Epithelial cell of prostate (primary cell): ENCODE data around the gene PTX4.

ENCODE experiments used
- DNase-seq: peaks from one replicate; pipeline ENCODE4 v3.0.0-alpha.2; 2011; ENCODE audit warnings: low read depth, low spot score
- H3K27ac ChIP-seq: fragments of 450-650 bp; 2 replicates; pipeline ENCODE4 v1.5.1; 2017; ENCODE audit warnings: mild to moderate bottlenecking

Gene PTX4

DNA sequence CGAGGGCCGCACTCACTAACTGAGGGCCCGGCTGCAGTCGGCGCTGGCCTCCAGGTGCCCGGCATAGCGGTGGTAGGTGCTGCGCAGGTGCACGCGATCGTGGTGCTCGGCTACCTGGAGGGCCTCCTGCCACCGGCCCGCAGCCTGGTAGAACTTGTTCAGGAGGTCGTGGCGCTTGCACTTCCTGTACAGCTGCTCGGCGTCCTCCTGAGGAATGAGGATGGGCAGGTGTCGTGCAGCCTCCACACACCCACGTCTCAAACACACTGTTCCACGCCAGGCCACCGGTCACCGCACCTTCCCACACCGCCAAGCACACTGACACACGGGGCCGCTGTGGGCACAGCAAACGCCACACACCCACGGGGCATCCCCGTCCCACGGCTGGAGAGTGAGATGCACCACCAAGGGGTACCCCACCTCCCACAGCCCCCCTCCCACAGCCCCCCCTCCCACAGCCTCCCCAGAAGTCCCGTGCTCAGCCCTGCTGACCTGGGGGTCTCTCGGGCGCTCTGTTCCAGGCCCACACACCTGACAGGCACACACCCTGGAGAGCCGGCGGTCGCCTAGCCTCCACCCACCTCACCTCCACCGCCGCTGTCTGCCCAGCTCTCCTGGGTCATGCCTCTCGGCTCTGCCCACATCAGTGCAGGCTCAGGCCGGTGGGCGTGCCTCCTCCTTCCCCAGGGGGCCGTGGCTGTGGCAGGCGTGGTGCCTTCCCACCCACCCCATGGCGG, 37.3 kb upstream of the PTX4 start:
- no peak for DNase-seq
- H3K27ac ChIP-seq, result no peak overlapping the region

DNA sequence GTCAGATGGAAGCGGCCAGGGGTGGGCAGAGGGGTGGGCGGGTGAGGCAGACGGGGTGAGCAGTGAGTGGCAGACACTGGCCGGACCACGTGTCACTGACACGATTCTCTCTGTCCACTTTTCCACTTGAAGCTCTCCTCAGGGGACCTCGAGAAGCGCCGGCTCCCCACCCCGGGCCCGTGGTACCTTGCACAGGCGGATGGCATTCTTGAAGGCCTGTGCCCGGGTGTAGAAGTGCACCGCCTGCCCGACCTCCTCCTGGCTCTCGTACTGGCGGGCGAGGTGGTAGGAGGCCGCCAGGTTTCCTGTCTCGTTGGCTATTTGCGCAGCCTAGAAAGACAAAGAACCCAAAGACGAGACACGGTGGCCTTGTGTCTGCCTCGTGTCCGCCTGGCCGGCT, 35.6 kb upstream of the PTX4 start:
- no peak for DNase-seq
- no peak overlapping the region for H3K27ac ChIP-seq

DNA sequence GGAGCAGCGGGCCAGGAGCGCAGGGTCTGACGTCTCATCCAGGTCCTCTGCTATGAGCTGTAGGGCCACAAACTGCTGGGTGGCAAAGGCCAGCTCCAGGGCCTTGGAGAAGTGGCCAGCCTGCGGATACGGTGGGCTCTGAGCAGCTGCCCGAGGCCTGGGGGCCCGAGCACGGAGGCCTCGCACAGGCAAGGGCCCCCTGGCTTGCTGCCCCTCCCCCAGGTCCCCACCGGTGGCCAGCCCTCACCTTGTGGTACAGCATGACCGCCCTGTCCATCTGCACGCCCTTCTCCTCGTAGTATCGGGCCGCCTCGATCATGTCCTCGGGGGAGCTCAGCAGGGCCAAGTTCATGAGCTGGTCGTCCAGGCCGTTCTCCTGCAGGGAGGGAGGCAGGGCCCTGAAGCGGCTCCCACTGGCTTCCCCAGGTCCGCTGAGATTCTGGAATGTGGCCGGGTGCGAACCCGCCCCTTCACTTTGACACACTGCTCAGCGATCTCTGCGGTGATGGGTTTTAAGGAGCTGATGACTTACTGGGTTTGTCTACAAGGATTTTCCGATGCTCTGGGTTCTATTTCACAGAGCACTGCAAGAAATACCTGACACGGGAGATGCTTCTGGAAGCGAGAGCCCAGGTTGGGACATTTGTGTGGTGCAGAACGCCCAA, 35.0 kb upstream of the PTX4 start:
- DNase-seq, result no peak
- H3K27ac ChIP-seq, result no peak overlapping the region

DNA sequence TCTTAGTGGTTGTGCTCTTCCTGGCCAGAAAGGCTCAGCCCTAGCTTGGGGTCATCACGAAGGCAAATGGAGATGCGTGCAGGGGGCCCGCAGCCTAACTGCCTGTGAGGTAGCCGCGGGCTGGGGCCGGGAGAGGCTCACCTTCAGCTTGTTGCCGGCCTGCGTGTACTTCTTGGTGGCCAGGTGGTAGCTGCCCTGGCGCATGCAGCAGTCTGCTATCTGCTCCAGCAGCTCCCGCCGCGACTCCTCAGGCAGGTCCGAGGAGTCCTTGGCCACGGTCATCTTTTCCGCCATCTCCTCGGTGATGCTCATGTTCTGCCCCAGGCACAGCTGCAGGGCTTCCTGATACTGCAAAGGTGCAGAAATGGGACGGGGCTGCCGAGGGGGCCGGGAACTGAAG, 31.7 kb upstream of the PTX4 start:
- DNase-seq, result no peak
- no peak overlapping the region for H3K27ac ChIP-seq

DNA sequence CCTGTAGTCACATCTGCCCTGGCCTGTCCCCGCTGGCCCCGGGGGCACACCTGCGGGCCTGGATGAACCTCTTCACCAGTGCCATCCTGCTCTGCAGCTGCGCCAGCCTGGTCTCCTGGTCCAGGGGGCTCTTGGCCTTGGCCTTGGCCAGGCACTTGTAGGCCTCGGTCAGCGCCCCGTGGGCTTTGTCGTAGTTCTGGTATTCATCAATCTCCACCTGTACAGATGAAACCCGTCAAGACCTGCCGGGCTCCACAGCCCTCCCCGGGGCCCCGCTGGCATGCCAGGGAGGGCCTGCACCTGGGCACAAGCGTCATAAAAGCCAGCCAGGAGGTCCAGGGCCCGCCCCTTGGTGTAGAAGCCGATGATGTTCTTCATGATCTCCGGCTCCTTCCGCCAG, 31.1 kb upstream of the PTX4 start:
- DNase-seq, result no peak
- no peak overlapping the region for H3K27ac ChIP-seq

DNA sequence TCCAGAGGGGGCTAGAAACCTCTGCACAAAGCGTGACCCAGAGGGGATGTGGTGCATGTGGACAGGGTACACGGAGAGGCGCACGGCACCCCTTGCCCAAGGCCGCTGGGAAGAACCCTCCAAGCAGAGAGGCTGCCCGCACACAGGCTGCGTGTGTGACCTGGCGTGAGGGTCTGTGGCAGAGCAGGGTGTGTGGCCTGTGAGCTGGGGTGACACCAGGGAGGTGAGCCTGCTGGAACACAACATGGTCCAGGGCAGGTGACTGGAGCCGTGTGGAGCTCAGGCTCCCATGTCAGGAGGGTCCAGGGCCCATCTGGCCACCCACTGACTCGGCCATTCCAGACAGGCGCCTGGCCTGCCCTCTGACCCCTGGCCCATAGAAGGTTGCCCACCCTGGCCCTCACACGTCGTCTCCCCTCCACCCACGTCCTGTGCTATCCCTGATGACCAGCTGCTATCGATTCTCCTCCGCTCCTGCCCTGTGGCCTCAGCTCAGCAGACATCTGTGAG, 29.9 kb upstream of the PTX4 start:
- no peak overlapping the region for H3K27ac ChIP-seq
- no peak for DNase-seq

DNA sequence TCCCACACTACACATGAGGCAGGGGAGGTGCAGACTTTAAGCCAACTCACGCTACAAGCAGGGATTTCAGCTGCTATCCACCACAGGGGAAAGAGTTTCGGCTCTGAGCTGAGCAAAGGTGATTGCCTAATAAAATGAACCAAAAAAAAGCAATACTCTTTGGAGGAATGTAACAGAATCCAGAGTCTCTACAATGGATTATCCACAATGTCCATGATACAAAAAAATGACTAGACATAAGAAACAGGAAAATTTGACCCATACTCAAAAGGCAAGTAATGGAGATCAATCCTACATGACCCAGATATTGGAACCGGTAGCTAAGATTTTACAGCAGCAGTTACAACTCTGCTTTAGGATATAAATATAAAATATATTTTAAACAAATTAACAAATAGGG, 25.8 kb upstream of the PTX4 start:
- no peak for DNase-seq
- no peak overlapping the region for H3K27ac ChIP-seq

DNA sequence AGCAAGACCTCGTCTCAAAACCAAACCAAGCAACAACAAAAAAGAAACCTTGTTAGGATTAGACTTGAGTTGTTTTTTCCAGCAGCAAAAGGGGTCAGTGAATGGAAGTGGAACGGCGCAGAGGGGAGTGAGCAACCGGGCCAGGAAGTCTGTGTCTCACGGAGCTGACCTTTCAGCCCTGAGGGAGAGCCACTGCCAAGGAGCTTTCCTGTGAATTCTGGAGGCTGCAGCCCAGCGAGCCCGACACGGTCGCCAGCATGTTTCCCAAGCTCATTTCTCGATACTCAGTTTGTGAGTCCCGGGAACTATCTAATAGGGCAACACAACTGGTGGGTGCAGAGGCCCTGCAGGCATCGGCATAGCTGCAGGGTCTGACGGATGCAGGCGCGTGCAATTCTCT, 24.0 kb upstream of the PTX4 start:
- DNase-seq, result no peak
- no peak overlapping the region for H3K27ac ChIP-seq

DNA sequence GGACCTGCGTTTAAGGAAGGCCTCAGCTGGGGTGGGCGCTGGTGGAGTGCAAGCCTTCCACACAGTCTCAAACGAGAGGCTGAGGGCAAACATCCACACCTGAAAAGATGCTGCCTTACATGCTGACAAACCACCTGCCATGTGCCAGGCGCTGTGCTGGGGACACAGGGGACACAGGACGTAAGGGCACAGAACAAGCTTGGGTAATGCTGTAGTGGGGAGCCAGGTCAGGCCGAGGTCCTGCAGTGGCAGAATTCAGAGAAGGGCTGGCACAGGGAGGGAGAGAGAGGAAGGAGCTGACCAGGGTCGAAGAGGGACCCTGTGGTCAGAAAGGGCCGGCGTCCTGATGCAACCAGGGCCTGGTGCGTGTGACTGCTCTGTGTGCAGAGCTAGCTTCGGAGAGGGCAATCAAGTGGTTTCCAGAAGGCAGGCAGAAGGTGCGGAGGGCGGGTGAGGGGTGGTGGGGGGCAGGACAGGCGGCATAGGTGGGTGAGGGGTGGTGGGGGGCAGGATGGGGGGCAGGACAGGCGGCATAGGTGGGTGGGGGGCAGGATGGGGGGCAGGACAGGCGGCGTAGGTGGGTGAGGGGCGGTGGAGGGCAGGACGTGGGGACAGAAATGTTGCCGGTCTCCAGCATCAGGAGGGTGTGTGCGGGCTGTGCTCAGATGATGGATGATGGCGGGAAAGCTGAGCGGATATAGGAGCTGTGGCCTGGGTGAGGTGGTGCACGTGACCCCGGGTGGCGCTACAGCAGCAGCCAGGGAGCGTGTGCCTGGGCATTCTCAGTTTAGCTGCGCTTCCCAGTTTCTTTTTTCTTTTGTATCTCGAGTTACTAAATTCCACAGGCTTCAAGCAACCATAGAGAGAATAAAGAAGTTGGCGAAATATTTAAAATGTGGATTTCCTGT, 23.2 kb upstream of the PTX4 start:
- no peak for DNase-seq
- H3K27ac ChIP-seq, result no peak overlapping the region

DNA sequence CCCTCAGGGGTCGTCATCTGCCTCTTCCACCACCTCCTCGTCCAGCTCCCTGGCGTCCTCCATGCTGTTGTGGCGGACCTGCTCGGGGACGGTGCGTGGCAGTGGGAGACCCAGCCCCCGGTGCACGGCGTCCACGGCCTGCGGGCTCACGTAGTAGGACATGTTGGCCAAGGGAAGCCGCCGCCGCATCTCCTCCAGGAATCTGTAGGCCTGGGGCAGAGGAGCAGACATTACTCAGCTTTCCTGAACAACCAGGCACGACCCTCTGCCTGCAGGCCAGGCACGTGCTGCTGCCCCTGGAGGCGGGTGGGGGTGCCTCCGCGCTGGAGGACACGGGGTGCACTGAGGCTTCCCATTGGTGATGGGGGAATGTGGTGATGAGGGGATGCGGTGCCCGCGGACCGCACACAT, 22.2 kb upstream of the PTX4 start:
- no peak for DNase-seq
- no peak overlapping the region for H3K27ac ChIP-seq

DNA sequence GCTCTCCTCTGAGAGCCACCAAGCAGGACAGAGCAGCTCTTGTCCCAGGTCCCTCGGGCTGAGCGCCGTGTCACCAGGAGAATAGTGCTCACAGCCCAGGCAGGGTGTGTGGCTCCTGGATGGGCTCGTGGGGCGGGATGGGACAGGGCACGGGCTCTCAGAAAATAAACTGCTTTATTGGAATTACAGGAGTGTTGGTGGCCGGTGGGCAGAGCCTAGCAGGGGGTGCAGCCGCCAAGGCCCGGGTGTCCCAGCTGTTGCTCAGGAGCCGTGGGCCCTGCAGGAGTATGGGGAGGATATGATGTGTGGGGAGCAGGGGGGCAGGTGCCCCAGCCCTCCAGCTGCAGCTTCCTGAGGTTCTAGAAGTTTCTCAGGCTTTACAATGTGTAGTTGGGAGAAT, 21.5 kb upstream of the PTX4 start:
- no peak overlapping the region for H3K27ac ChIP-seq
- no peak for DNase-seq

DNA sequence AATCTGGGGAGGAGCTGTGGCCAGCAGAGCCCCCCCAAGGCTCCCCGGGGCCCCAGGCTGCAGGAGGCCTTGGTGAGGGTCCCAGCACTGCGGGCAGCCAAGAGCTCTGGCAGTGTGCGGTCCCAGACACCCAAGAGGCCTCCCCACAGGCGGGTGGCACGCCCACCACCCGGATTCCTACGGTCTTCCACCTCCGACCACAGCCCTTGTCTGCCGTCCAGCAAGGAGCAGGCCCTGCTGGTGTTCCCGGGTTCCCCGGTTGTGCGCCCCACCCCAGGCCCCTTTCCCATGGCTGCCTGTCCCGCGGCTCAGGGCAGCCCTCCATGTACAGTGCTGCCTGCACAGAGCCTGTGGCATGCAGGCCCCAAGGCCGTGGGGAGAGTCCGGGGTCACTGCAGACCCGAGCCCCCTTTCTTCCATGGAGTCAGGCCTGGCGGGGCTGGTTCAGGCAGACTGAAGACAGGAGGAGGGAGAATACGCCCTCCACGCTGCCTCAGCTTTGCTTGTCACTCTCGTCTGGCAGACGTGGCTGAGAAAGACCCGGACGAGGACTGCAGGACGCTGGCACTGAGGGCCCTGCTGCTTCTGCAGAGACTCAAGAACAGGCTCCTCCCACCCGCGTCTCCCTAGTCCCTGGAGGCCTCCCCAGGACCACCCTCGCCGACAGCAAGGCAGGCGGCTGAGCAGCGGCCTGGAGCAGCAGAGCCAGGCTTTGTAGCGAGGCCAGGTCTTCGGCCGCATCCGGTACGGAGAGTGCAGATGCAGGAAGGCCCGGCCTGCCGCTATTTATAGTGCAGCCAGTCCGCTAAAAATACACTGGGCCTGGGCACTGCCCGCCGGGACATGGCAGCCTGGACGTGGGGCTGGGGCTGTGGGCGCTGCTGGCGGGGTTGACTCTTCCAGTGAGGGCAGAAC, 20.8 kb upstream of the PTX4 start:
- DNase-seq, result no peak

DNA sequence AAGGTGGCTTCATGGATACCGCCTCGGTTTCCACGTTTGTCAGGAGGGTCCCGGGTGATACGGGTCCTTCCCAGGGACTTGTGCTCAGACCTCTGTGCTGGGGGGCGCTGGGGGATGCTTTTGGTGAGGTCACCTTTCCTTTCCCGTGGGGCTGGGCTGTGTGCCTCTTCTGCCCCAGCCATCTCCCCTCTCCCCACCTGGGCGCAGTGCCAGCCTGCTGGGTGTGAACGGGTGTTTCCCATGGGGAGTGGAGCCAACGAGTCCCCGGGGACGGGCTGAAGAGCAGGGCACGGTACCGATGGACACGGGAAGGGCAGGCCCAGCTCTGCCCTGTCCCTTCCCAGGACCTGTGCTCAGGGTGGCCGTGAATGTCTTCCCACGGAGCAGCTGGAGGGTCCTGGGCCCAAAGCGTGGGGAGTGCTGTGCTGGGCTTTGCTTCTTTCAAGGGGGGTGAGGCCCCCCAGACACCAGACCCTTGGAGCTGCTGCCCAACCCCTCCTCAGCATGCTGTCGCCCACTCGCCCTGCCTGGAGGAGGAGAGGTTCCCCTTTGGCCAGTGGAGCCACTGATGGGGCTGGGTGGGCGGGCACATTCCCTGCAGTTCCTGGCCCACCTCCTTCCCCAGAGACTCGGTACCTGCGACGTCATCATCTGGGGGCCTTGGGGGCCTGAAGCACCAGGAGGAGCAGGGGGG, 19.9 kb upstream of the PTX4 start:
- DNase-seq, result no peak
- H3K27ac ChIP-seq, result no peak overlapping the region

More for the DNA sequence above, 20.8 kb upstream of the PTX4 start:
- H3K27ac ChIP-seq, result no peak overlapping the region

DNA sequence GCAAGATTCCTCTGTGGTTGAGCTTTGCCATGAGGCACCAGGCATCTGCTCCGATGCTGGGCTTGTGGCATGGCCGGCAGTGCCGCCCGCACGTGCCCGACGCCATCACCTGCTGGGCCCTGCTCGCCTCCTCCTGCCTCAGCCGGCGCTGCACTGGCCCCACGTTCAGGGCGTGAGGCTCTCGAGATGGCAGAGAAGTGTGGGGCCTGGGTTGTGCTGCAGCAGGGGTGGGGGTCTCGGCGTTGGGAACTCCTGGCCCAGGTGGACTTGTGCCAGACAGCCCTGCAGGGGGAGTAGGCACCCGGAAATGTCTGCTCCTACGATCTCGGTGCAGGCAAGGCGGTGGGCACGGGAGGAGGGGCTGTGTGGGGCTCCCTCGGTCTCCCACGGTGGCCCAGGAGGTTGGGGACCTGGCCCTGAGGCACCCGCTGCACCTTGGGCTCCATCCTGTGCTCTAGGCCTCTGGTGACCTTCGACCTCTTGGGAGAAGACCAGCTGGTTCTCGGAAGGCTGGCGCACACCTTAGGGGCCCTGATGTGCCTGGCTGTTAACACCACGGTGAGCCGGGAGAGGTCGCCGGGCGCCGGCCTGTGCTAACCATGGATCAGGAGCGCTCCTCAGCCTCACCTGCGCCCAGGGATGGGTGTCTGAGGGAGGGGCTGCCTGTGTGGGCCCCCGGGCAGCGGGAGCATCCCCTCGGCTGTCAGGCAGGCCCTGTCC, 17.9 kb upstream of the PTX4 start:
- no peak overlapping the region for H3K27ac ChIP-seq
- DNase-seq, result no peak

DNA sequence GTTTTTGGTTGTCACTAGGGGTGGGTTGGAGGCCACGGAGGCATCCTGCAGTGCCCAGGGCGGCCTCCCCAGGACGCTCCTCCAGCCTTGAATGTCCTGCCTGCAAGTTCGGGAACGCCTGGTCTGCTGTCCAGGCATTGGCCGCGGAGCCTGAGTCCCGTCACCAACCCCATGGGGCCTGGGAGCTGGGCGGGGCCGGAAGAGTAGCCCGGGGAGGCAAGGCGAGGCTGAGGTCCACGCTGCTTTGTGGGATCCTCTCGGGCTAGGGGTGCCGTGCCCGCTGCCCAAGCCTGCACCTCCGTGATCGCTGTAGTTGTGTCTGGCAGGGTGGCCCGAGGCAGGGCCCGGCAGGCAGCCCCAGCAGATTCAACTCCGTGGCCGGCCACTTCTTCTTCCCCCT, 17.2 kb upstream of the PTX4 start:
- H3K27ac ChIP-seq, result no peak overlapping the region
- no peak for DNase-seq

DNA sequence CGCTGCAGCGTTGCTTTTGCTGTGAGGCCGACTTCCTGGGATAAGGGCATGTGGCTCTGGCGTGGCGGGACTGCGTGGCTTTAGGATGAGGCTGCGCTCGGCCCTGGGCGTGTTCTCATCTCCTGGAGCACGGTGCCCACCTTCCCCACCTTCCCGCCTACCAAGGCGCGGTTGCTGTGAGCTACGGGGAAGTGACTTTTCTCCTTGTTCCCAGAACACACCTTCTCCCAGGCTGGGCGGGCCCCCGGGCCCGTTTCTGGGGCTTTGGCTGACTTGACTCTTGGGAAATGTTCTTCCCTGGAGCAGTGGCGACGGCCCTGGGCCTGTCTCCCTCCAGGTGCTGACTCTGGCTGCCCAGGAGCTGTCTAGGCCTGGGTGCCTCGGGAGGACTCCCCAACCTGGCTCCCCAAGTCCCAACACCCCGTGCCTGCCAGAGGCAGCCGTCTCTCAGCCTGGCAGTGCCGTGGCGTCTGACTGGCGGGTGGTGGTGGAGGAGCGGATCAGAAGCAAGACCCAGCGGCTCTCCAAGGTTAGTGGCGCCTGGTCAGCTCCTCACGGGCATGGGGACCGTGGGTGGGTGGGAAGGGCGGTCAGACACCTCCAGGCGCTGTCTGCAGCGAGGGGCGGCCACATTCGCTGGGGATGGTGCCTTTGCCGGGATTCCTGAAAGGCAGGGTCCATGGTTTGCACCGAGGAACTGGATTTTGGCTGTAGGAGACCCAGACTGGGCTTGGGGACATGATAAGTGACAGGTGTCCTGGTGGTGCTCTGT, 16.5 kb upstream of the PTX4 start:
- no peak for DNase-seq
- no peak overlapping the region for H3K27ac ChIP-seq

DNA sequence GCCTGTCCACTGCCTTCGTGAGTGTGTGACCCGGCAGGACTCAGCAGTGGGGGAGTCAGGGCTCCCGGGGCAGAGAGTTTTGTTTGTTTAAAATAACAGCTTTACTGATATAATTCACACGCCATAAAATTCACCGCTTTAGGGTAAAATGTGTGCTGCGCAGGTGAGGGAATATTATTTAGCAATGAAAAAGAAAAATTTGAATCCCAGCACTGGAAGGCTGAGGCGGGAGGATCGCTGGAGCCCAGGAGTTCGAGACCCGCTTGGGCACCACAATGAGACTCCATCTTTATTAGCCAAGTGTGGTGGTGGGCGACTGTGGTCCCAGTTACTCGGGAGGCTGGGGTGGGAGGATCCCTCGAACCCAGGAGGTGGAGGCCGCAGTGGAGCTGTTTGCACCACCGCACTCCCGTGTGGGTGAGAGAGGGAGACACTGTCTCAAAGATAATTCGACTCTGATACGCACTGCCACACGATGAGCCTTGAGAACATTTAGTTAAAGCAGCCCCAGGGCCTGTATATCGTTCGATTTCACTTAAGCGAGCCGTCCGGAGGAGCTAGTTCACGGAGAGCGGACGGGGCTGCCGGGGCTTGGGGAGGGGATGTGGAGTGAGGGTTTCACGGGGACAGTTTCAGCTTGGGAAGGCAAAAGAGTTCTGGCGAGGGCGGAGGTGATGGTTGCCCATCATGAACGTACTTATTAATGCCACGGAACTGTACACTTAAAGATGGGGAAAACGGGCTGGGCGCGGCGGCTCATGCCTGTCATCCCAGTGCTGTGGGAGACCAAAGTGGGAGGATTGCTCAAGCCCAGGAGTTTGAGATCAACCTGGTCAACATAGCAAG, 14.6 kb upstream of the PTX4 start:
- H3K27ac ChIP-seq, result no peak overlapping the region
- DNase-seq, result no peak
